GM21515 (cell line): ENCODE data around the gene SPTBN1.
"Not testable (repeated sequence)": the region's sequence is repeated elsewhere in the genome, so short reads cannot be mapped to it uniquely, and the experiment has no call there.

ENCODE experiments used
- ATAC-seq: cut with Tn5 transposase; IDR thresholded peaks from one replicate; pipeline ENCODE4 v1.9.1; 2021; ENCODE audit not compliant: unreplicated experiment

Gene SPTBN1

DNA sequence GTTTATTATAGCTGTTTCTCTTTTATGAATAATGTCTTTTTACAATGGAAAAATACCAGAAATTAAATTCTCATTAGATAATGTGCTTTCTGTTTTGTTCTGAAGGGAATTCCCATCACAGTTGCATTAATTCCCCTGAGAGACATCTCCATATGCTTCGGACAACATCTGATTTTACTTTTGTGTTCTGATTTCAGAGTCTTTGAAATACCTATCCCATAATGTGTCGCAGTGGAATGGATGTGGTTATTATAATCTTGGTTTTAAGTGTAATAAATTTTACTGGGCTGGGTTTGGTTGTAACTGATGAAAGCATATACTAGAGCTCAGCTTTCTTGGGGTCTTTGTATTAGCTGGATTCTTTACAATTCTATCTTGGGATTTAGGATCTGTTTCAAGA lies 12.5 kb downstream of the SPTBN1 start:
- no peak for ATAC-seq

DNA sequence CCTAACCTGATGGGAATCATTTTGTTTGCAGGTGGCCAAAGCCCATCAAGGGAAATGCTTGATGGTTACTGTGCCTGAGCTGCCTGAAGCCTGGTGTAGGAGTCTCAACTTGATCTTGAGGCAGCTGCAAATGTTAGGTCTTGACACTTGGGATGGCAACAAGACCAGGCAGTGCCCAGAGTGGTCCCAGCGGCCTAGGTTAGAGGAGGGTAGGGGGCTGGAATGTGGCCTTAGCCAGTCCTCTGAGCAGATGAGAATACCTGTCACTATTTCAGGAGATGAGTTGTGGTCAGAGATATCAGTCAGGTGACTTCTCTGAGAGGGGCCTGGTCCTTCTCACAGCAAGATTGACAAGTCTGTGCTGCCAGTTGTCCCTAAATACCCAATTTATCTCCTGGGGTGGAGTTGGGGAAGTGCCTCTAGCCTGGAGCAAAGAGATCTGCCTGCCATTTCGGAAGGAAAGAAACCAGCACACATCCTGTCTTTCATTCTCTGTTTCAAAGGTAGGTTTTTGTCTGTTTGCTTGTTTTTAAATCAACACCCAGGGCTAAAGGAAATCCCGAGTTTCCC lies 13.4 kb downstream of the SPTBN1 start:
- ATAC-seq, result no peak

DNA sequence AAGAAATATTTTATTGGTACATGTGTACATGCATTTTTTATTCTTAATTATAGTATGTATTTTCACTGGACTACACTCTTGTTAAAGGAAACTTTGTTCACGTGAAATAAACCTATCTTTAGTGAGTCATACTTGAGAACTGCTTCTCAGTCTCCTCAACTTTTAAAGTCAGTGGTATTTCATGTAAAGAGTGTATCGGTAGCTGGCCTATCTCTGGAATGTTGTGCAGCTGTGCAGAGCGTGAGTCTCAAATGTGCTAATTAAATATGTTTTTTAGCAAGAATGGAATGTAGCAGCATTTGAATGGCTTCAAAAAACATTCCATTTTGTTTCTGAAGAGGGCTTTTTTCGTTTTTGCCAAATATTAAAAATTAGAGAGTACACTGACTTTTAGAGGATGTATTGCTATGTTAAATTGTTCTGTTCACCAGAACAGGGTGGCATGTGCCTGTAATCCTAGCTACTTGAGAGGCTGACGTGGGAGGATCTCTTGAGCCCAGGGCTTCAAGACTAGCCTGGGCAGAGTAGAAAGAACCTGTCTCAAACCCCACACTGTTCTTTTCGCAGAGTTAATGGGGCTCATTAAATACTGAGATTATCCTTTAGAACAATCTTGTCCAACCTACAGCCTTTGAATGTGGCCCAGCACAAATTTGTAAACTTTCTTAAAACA lies 14.3 kb downstream of the SPTBN1 start:
- no peak for ATAC-seq

DNA sequence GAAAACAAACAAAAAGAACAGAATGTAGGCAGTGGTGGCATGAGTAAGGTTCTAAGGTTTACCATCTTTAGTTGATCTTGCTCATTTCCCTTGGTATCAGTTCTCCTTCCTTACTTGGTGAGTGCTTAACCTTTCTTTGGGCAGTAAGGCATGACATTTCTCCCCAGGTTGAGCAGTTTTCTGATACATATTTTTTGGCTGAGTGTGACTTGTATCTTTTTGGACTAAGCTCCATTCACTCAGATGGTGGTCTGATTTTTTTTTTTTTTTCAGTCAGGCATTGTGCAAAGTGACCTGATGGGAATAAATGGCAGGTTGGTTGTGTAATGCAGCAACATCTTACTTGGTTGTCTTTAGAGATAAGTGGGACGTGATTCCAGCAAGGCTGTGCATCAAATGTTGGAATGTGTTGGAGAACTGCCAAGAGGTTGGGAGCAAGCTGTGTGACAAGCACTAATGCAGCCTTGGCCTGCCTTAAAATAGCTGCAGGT lies 15.1 kb downstream of the SPTBN1 start:
- ATAC-seq, result no peak

DNA sequence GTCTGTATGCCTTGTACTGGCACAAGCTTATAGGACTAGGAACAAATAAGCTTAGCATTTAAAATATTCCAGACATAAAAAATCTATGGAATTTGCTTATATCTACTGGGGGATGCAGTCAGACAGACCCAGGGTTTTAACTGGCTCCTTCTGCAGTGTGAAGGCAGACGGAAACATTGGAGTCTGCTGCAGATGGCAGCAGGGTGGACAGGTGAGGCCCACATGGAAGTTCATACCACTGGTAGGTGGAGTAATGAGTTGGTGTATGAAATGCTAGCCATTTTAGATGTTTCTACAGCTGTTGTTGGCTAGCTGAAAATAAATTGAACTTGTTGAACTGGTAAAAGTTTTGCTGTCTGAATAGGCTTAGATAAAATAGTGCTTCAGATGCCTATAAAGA lies 17.7 kb downstream of the SPTBN1 start:
- no peak for ATAC-seq

DNA sequence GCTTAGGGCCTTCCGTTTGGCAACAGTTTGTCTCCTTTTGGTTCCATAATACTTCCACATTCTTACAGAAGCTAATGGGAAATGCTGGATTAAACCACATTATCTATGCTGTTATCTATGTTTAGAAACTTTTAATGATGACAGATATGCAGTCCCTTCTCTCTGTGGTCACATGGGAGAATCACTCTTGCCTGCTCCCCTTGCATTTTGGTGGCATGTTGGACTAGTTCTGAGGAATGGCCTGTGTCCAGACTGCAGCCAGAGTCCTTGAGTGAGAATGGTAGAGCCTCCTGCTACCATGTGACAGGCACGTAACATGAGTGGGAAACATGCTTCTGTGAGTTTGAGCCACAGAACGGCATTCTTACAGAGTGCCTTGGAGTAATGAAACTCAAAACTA lies 19.2 kb downstream of the SPTBN1 start:
- ATAC-seq, result no peak

DNA sequence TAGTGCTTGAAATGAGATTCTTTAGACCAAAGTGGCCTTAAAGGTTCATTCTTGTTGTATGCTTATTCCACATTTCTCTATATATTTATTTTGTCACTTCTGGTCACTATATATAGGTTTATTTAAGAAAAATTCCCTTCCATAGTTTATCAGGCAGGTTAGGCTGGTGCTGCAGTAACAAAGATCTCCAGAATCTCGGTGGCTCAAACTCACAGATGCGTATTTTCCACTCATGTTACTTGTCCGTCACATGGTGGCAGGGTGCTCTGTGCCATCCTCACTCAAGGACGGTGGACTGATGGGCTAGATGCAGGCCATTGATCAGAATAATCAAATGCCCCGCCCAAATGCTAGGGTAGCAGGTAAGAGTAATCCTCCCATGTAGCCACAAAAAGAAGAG lies 19.8 kb downstream of the SPTBN1 start:
- ATAC-seq, result no peak

DNA sequence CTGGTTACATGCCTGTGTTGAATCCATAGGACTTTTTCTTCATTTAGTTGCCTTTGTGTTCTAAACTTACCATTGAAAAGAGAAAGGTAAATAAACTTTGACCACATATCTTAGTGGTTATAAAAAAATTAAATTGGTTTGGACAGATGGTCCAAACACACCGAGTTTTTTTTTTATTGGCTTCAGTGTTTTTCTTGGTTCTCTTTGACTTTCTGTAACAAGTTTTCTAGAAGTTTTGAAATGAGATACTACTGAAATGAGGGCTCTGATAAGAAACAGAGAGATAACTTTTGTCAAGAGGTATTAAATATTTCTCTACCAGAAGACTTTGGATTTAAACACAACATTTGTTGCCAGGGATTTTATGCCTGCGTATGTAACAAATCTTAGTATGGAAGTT lies 20.7 kb downstream of the SPTBN1 start:
- no peak for ATAC-seq

DNA sequence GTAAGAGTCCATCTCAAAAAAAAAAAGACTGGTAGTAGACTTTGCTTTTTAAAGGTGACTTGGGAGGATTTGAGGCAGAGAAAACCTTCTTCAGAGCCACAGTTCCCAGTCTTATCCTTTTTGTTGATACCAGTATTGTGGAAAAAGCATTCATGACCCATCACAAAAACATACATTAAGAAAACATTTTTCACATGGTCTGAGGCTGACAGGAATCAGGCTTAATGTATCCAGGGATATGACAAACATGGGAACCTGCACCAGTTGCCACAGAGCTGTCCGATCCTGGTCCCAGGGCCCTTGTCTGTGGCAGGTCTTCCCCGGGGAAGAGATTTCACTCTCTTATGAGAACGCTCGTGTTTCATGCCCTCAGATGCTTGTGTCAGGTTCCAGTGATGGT lies 21.8 kb downstream of the SPTBN1 start:
- ATAC-seq, result no peak

DNA sequence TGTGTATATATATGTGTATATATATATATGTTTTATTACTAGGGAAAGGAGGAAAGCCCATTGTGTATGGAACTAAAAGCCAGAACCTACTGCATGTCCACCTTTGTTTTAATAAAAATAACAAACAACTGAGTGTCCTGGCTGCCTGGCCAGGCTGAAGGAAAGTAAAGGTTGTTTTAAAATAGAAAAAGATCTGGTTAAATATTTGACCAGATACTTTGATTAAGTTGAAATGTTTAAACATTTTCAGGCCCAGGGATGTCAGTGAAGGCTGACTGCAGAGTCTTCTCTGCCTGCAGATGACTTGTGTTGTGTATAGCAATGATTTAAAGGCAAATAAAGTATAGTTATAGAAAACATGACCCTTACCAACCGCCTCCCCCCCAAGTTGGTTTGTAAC lies 22.8 kb downstream of the SPTBN1 start:
- ATAC-seq, result no peak

DNA sequence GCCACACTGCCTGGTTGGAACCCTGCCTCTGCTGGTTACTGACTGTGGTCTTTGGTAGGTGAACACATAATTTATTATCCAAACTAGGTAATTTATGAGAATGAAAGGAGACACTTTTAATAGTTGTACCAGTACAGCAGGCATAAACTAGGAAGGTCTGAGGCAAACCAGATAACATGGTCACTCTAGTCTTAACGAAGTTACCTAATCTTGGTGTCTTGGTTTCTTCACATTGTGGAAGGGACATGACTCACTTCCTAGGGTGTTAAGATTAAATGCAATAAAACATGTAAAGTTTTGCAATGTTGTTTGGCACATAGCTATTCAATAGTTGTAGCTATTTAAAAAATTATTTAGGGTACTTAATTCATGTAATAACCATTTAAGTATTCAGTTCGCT lies 23.3 kb downstream of the SPTBN1 start:
- no peak for ATAC-seq

DNA sequence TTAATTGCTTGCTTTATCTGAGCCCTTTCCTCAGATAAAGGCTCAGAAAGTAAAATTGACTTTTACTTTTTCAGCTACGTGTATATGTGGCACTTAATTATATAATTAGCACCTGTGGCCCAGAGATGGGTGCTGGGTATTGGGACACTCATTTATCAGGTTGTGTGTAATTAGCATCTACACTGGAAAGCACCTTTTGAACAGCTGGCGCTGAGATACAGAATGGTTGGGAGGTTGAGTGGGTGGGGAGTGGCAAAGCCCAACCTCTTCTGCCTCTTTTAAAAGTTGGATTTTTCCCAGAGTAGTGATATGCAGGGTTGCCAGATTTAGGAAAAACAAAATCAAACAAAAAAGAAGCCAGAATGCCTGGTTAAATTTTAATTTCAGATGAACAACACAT lies 23.9 kb downstream of the SPTBN1 start:
- no peak for ATAC-seq

DNA sequence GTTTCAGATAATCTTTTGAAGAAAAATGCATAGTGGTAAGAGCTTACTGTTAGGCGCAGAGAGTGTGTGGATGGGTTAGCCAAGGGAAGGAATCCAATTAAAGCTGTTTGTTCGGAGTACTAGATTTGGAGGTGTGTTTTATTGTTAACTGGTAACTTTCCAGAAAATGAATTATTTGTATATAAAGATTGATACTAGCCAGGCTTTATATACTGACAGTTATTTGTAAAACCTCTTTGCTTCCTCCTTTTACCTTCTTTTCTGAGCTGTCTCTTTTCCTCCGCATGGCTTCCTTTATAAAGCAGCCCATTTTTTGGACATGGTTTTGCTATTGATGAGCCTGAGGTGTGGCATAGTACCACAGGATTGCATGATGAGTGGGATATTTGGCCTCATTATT lies 25.6 kb downstream of the SPTBN1 start:
- no peak for ATAC-seq

DNA sequence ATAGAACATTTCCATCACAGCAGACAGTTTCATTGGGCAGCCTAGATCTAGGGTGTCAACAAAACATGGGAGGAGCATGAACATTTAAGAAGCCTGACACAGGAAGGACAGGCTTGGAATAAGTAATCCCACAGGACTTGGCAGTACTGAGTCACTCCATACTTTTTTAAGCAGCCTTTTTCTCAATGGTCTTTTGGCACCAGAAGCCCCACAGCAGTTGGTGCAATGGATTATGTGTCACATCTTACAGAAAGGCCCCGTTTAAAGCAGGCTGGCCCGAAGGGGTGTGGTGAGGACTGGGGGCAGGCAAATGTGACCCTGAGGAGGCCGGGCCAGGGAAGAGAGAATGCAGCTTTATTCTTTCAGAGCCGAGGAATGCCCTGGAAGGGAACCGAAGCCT lies 26.6 kb downstream of the SPTBN1 start:
- no peak for ATAC-seq

DNA sequence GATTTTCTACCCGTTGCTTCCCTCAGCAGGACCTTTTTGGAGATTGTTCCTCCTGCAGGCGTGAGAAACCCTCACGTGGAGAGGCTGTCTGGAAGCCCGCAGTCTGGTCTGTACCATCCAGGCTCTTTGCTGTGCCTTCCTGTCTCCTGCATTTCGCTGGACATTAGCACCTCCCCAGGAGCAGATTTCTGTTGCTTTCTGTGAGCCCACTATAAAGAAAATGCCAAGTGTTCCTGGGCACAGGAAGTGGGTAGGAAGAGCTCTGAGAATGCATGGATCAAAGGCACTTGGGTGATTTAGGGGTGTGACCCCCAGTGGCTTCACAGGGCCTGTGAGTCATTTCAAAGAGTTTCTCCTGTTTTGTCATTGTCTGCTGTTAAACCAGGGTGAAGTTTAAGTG lies 27.3 kb downstream of the SPTBN1 start:
- ATAC-seq, result no peak

DNA sequence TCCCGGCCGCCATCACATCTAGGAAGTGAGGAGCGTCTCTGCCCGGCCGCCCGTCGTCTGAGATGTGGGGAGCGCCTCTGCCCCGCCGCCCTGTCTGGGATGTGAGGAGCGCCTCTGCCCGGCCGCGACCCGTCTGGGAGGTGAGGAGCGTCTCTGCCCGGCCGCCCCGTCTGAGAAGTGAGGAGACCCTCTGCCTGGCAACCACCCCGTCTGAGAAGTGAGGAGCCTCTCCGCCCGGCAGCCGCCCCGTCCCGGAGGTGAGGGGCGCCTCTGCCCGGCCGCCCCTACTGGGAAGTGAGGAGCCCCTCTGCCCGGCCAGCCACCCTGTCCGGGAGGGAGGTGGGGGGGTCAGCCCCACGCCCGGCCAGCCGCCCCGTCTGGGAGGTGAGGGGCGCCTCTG lies 29.6 kb downstream of the SPTBN1 start:
- not testable (repeated sequence) for ATAC-seq

DNA sequence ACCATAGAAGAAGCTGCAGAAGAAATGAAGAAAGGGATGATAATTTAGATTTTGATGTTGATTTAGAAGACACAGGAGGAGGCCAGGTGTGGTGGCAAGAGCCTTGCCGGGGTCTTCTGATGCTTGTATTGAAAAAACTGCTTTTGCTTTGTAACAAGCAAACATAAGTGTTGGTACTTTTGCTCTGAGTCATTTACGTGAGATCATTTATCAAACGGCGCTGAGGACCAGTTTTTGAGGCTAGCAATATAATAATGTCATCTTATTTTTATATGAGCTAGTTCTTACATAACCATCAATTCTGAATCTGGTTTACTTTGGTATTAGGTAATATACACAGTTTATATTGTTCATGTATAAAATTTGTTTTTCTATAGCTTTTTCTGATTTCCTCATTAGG lies 30.6 kb downstream of the SPTBN1 start:
- ATAC-seq, result no peak

DNA sequence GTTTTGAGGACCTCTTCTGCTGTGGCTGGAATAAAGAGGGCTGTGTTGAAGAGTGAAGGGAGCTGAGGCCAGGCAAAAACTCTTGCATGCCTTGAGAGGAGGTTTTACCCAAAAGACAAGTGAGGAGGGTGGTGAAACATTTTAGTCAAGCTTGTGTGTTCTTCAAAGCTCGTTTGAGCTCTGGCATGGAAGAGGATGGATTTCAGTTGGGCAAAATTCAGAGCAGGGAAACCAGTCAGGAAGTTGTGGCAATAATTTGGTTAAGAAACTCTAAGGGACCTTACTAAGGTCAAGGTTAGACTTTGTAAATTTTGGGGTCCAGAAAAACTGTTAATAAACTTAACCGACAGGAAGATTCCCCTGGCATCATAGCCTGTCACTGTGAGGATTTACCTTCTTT lies 34.7 kb downstream of the SPTBN1 start:
- no peak for ATAC-seq

DNA sequence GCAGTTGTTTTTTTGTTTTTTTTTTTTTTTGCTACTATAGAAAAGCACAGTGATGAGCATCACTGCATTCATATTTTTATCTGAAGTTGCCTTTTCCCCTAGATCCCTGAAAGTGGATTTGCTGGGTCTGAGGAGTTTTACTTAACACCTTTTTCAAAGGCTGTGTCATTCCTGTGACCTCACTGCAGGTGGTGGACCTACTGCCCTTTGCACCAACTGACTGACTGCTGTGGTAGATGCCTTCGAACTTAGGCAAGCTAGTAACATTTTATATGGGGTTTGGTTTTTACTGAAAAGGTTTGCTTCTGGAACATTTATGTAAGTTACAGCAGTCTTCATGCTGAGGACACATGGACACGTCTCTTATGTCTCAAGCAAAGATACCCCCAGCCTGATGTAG lies 36.2 kb downstream of the SPTBN1 start:
- no peak for ATAC-seq

DNA sequence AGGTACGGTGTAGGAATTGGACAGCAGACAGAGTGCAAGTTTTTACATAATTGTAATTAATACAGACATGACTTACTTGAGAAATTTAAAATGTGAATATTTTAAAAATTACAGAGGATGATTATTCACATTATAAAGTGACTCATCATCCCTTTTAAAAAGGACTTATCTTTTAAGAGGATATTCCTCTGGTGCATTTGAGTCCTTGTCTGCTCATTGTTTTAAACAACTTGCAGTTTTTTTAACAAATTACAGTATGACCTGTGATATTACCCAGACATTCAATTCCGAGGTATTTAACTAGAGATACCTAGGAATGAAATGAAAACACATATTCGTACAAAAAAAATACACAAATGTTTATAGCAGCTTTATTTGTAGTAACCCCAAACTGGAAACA lies 38.0 kb downstream of the SPTBN1 start:
- no peak for ATAC-seq

DNA sequence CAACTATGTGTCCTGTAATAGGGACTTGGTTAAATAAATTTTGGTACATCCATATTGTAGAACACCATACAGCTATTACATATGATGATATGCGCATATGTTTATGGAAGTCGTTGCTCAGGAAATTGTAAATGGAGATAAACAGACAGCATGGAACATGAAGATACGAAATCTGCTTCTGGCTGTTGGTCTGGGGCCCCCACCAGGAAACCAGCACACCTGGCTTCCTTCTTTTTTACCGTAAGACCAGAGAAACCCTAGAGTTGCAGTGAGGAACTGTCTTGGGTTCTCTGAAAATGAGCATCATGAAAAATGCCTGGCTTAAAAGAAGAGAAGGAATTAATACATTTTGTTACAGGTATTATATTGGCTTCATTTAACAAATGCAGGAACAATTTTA lies 40.8 kb downstream of the SPTBN1 start:
- ATAC-seq, result no peak

DNA sequence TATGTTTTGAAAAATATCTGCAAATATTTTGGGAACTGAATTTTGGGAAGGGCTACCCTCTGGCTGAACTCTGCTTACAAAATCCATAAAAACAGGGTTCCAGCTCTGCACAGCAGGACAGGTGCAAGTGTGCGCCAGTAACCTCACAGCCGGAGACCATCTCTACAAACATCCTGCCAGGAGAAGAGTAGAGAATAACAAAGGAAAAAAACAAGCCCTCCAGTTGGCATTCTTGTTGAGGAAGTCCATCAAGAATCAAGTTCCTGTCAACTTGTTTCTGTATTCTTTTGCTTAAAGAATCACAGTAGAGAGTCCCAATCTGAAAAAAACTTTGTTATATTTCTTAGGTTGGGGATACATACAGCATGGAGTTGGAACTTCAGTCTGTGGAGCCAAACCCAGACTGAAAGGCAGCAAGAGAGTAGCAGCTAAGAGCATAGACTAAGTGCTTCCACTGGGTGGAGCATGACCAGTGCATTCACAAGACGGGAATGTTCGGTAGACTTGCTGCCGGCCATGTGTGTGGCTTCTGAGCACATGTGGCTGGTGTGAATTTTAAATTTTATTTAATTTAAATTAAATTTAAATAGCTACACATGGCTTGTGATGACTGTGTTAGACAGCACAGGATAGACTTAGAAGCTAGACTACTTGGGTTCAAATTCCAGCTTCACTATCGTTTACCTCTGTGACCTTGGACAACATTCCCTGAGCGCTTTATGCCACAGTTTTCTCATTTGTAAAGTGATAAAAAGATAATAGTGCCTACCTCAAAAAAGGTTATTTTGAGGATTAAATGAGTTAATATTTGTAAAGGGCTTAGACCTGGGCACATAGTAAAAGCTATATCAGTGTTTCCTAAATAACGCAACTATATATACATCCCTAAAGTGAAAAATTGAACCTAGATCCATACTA lies 41.9 kb downstream of the SPTBN1 start:
- no peak for ATAC-seq
